Measurements from ENCODE around the gene MYBPHL.
A peak's percentile ranks its signal among the peaks of the same experiment; 100 is the strongest.

The MYBPHL gene

DNA sequence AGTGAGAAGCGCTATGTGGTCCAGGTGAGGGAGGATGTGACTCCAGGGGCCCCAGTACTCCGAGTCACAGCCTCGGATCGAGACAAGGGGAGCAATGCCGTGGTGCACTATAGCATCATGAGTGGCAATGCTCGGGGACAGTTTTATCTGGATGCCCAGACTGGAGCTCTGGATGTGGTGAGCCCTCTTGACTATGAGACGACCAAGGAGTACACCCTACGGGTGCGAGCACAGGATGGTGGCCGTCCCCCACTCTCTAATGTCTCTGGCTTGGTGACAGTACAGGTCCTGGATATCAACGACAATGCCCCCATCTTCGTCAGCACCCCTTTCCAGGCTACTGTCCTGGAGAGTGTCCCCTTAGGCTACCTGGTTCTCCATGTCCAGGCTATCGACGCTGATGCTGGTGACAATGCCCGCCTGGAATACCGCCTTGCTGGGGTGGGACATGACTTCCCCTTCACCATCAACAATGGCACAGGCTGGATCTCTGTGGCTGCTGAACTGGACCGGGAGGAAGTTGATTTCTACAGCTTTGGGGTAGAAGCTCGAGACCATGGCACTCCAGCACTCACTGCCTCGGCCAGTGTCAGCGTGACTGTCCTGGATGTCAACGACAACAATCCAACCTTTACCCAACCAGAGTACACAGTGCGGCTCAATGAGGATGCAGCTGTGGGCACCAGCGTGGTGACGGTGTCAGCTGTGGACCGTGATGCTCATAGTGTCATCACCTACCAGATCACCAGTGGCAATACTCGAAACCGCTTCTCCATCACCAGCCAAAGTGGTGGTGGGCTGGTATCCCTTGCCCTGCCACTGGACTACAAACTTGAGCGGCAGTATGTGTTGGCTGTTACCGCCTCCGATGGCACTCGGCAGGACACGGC, 55.3 kb downstream of the MYBPHL start:
- DNase-seq (ENCODE audit: low read depth): no peak

GRCh38 chr1:109250454-109251276, 56.1 kb downstream of the MYBPHL start:
- no peak for DNase-seq (ENCODE audit: low read depth)

DNA sequence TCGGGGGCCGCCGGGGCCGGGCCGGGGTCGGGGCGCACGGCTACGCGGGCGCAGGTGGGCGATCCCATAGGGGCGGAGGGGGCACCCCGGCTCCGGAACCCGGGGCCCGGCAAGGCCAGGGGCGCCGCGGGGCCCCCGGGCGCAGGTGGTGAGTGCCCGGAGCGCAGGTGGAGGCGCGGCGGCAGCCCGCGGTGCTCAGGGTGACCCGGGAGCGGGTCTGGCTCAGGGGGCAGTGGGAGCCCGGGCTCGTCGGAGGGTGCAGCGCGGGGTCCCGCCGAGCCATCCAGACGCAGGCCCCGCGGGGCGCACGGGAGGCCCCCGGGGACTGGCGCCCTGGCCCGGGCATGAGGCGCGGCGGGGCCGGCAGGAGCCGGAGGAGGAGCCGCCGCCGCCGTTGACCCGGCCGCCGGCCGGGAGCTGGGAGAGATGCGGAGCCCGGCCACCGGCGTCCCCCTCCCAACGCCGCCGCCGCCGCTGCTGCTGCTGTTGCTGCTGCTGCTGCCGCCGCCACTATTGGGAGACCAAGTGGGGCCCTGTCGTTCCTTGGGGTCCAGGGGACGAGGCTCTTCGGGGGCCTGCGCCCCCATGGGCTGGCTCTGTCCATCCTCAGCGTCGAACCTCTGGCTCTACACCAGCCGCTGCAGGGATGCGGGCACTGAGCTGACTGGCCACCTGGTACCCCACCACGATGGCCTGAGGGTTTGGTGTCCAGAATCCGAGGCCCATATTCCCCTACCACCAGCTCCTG, 57.0 kb downstream of the MYBPHL start:
- no peak for DNase-seq (ENCODE audit: low read depth)

DNA sequence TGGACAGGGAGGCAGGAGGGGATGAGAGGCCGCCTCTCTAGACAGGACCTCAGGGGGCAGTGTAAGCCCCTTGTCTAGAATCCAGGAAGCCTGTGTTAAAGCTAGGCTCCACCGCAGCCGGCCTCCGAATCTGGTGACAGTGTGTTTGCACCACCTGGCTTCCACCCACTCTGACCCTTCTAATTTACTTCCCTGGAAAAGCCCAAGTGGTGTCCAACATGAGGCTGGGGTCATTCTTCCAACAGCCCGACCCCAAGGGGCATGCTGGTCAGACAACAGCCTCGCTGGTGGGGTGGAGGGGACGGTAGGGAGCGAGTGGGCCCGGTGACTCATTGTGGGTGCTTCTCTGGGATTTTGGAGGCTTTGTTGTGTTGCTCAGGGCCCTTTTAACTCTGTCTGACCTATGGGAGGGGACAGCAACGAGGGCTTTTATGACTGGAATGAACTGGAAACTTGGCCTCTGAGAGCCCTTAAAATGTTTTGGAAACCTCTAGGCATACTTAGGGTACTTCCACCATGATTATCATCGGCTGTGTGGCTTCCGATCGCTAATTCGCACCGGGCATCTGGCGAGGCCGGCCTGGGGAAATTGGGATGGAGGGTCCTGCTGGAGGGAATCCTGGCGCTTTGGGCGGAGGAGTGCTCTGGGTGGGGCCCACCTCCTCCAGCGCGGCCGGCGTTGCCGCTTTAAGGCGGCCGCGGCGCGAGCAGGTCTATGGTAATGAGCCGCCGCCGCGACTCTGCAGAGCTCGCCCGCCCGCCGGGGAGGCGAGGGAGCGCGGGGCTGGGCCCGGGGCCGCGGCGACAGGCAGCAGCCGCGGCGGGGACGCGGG, 57.8 kb downstream of the MYBPHL start, which contains the start of gene CELSR2:
Gene CELSR2 (plus strand): TSS at position 743 of the 833 bp plus-strand sequence. CDS start 541 bp downstream, outside the sequence.
- peak; percentile 38 for DNase-seq (ENCODE audit: low read depth)

- DNase-seq (ENCODE audit: low read depth): no peak
Observed at GRCh38 chr1:109248444-109248796, 58.4 kb downstream of the MYBPHL start.

- DNase-seq (ENCODE audit: low read depth): no peak
Observed at GRCh38 chr1:109247401-109248365, 59.1 kb downstream of the MYBPHL start.

GRCh38 chr1:109246141-109246551, 60.7 kb downstream of the MYBPHL start:
- no peak for DNase-seq (ENCODE audit: low read depth)

DNA sequence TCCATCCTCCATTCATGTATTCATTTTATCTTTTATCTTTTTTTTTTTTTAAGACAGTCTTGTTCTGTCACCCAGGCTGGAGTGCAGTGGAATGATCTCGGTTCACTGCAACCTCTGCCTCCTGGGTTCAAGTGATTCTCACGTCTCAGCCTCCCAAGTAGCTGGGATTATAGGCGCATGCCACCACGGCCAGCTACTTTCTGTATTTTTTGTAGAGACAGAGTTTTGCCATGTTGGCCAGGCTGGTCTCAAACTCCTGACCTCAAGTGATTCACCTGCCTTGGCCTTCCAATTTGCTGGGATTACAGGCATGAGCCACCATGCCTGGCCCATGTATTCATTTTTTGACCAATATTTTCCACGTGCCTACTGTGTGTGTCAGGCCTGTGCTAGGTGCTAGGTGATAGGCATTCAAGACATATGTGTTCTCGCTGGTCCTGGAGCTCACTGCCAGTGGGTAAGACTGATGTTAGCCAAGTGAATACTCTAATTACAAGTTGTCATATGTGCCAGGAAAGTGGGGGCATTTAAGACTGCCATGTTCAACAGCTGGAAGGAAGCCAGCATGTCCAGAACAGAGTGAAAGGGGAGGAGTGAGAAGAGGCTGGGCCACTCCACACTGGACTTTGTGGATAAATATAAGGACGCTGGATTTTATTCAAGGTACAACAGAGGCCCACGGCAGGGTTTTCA, 62.8 kb downstream of the MYBPHL start:
- no peak for DNase-seq (ENCODE audit: low read depth)

DNA sequence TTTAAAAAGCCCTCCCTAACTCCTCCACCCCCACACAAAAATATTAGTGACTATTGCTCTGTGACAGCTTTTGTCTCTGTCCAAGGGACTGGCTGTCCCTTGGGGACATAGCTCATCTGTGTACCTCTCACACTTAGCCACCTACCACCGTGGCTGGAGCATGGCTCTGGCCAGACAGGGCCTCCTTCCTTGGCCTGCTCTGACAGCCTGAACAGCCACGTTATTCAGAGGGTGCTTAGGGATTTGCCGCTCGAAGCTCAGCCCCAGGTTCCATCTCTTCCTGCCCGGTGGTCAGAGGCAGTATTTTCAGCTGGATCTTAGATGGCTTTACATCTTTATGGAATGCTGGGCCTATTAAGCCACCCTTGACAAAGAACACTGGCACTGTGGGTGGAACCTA, 63.6 kb downstream of the MYBPHL start:
- DNase-seq (ENCODE audit: low read depth): no peak

- DNase-seq (ENCODE audit: low read depth): no peak
Observed at GRCh38 chr1:109242387-109242786, 64.4 kb downstream of the MYBPHL start.
